ENCODE results near the gene SATB1.

SATB1 gene

GRCh38 chr3:18442756-18443664, 17.9 kb upstream of the SATB1 start:
- Mint-ChIP-seq H3K9me3 (peaks cover 1% of the 10 kb centered on the region), H3K27ac (no peak overlapping the region), H3K4me1 (peaks cover 12% of the 10 kb centered on the region), H3K36me3 (ENCODE audit: low read depth) (no peaks in the 10 kb centered on the region), H3K4me3 (peak overlapping the region; percentile 90 to 95 (median 92)), H3K27me3 (ENCODE audit: low read depth) (peaks cover 90% of the 10 kb centered on the region)
- TF ChIP-seq CTCF (IDR thresholded peaks at IDR 0.05; ENCODE audit: unreplicated experiment in 3 of 3): no peak

- TF ChIP-seq CTCF (IDR thresholded peaks at IDR 0.05; ENCODE audit: unreplicated experiment in 3 of 3): no peak
- peaks cover 12% of the 10 kb centered on the region for H3K4me1 Mint-ChIP-seq
- H3K4me3 Mint-ChIP-seq: no peak overlapping the region
- H3K27me3 Mint-ChIP-seq (ENCODE audit: low read depth): peaks cover 77% of the 10 kb centered on the region
- no peaks in the 10 kb centered on the region for H3K36me3 Mint-ChIP-seq (ENCODE audit: low read depth)
- H3K9me3 Mint-ChIP-seq: no peaks in the 10 kb centered on the region
- H3K27ac Mint-ChIP-seq: no peak overlapping the region
These were observed 16.4 kb upstream of the SATB1 start for GRCh38 chr3:18441551-18441950.

- Mint-ChIP-seq H3K27me3 (ENCODE audit: low read depth) (peaks cover 72% of the 10 kb centered on the region), H3K4me1 (no peaks in the 10 kb centered on the region), H3K4me3 (no peak overlapping the region), H3K27ac (no peak overlapping the region), H3K9me3 (no peaks in the 10 kb centered on the region), H3K36me3 (ENCODE audit: low read depth) (no peaks in the 10 kb centered on the region)
- no peak for TF ChIP-seq CTCF (IDR thresholded peaks at IDR 0.05; ENCODE audit: unreplicated experiment in 3 of 3)
These were observed 15.1 kb upstream of the SATB1 start for GRCh38 chr3:18440066-18440722.

- H3K4me1 Mint-ChIP-seq: no peaks in the 10 kb centered on the region
- H3K9me3 Mint-ChIP-seq: no peaks in the 10 kb centered on the region
- peaks cover 71% of the 10 kb centered on the region for H3K27me3 Mint-ChIP-seq (ENCODE audit: low read depth)
These were observed 14.1 kb upstream of the SATB1 start for GRCh38 chr3:18439281-18439680.

GRCh38 chr3:18438586-18438985, 13.4 kb upstream of the SATB1 start:
- Mint-ChIP-seq H3K4me1 (no peaks in the 10 kb centered on the region), H3K9me3 (no peaks in the 10 kb centered on the region), H3K4me3 (no peak overlapping the region), H3K36me3 (ENCODE audit: low read depth) (no peaks in the 10 kb centered on the region), H3K27me3 (ENCODE audit: low read depth) (peaks cover 64% of the 10 kb centered on the region), H3K27ac (no peak overlapping the region)
- no peak for TF ChIP-seq CTCF (IDR thresholded peaks at IDR 0.05; ENCODE audit: unreplicated experiment in 3 of 3)

More at GRCh38 chr3:18439281-18439680, 14.1 kb upstream of the SATB1 start:
- Mint-ChIP-seq H3K36me3 (ENCODE audit: low read depth) (no peaks in the 10 kb centered on the region), H3K27ac (no peak overlapping the region), H3K4me3 (no peak overlapping the region)
- no peak for TF ChIP-seq CTCF (IDR thresholded peaks at IDR 0.05; ENCODE audit: unreplicated experiment in 3 of 3)

Data from nephron (organoid).